ENCODE data around the gene PVALEF. TPM values are rescaled to one million over a fixed set of nuclear protein-coding genes. Genes with fewer than 3 reads are reported as not detected.

The PVALEF gene
- total and polyA plus RNA-seq, 2 experiments from 2014 or later = not detected

DNA sequence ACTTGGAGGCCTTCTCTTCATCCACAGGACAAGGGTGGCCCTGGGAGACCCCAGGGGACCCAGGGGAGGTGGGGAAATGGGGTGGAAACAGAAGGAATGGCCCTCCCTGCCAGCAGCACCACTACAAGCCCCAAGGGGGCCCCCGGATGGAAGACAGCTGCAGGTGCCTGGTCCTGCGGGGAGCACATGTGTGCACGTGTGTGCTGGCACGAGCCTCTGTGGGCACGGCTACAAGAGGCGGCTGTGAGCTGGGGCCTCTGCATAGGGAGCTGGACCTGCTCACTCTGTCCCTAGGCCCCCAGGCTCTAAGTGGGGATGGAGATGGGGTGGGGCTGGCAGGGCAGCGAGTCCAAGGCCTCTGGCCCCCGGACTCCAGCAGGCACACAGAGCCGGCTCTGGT is 13.9 kb downstream of the PVALEF start:
- no peaks in the 10 kb centered on the region for H3K27me3 ChIP-seq (replicated peaks; ENCODE audit: insufficient read depth)
- no peaks in the 10 kb centered on the region for H3F3A ChIP-seq (ENCODE audit: insufficient read depth)
- TF ChIP-seq EZH2 (IDR thresholded peaks at IDR 0.05; ENCODE audit: insufficient read depth, poor library complexity, severe bottlenecking) = no peak
- TF ChIP-seq EZH2phosphoT487 (IDR thresholded peaks at IDR 0.05; ENCODE audit: insufficient read depth, low read depth) = no peak
- H3K27ac ChIP-seq = no peak overlapping the region
- in situ Hi-C loops (cut with MboI) = no loop called here
- H3K4me1 ChIP-seq (ENCODE audit: insufficient read depth) = no peaks in the 10 kb centered on the region
- no peak overlapping the region for H2AFZ ChIP-seq
- H3K79me2 ChIP-seq (ENCODE audit: insufficient read depth) = no peaks in the 10 kb centered on the region
- no peak for DNase-seq
- H3K9me3 ChIP-seq (ENCODE audit: low read depth) = no peaks in the 10 kb centered on the region
- no peak overlapping the region for H3K9ac ChIP-seq
- no peaks in the 10 kb centered on the region for H3K36me3 ChIP-seq (ENCODE audit: low read depth)
- no peak overlapping the region for H3K4me2 ChIP-seq (ENCODE audit: unreplicated experiment)
- no peak overlapping the region for H3K4me3 ChIP-seq
- WGBS, 2 experiments (ENCODE audit: low coverage in 1 of 2, low lambda C conversion rate in 2 of 2, missing lambda C conversion rate in 2 of 2) = 43 to 56% methylated on average over 7 to 9 of the region's 9 CpGs
- H4K20me1 ChIP-seq (ENCODE audit: insufficient read depth) = no peaks in the 10 kb centered on the region
- no peaks in the 10 kb centered on the region for H3K9me2 ChIP-seq (ENCODE audit: insufficient read depth)

DNA sequence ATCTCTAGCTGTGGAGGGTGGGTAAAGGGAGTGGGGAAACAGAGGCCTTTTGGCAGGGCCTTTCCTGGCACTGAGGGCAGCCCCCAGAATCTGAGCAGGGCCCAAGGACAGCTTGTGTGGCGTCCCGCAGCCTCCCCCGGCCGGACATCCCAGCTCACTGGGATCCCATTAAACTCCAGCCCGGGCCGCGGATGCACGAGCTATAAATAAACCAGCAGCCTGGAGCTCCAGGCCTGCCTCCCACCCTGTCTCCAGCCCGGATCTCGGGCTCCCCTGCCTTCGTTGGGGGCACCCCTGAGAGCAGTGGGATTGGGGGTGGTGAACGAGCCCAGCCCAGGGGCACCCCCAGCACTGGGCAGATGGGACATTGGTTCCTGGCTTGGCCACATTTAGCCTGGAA is 14.6 kb downstream of the PVALEF start:
- H3K4me3 ChIP-seq = no peak overlapping the region

DNA sequence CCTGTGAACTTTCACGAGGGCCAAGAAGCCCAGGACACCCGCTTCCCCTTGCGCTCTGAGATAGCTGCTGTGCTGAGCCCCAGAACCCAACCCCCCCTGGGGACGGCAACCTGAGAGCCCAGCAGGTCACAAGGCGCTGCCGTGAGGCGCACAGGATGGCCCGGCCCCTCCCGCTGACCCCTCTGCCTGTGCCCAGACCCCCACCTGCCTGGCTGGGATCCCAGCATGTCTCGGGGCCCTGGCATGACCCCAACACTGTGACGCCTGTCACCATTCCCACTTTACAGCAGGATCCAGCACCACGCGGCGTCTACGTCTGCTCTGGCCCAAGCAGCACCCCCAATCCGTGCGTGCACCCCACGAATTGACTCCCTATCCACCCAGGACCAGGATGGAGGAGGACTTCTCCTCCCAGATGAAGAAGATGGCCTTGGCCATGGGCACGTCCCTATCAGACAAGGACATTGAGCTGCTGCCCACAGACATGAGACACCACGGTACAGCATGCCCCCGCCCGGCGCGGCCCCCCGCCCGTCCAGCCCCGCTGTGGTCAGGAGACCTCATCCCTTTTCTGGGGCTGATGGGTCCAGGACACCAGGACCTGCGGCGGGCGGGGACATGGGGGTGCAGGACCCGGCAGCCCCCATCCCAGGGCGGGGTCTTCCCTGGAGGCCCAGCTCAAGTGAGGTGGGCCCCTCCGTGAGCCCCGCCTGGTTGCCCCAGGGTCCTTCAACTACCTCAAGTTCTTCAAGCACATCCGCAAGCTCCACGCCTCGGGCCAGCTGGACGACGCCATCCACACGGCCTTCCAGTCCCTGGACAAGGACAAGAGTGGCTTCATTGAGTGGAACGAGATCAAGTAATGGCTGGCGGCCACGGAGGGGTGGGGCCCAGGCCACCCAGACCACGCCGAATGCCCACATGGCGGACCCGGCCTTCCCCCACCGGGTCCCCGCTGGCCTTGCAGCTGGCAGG is 15.8 kb downstream of the PVALEF start:
- H2AFZ ChIP-seq = no peak overlapping the region
- H3K27me3 ChIP-seq (replicated peaks; ENCODE audit: insufficient read depth) = no peaks in the 10 kb centered on the region
- no peaks in the 10 kb centered on the region for H4K20me1 ChIP-seq (ENCODE audit: insufficient read depth)
- H3K4me1 ChIP-seq (ENCODE audit: insufficient read depth) = no peaks in the 10 kb centered on the region
- no peaks in the 10 kb centered on the region for H3K36me3 ChIP-seq (ENCODE audit: low read depth)
- in situ Hi-C loops (cut with MboI) = no loop called here
- H3F3A ChIP-seq (ENCODE audit: insufficient read depth) = no peaks in the 10 kb centered on the region
- H3K9ac ChIP-seq = no peak overlapping the region
- H3K27ac ChIP-seq = no peak overlapping the region
- H3K9me3 ChIP-seq (ENCODE audit: low read depth) = no peaks in the 10 kb centered on the region
- WGBS, 2 experiments (ENCODE audit: low coverage in 1 of 2, low lambda C conversion rate in 2 of 2, missing lambda C conversion rate in 2 of 2) = 80 to 88% methylated on average over 34 to 49 of the region's 49 CpGs
- no peak for TF ChIP-seq EZH2phosphoT487 (IDR thresholded peaks at IDR 0.05; ENCODE audit: insufficient read depth, low read depth)
- no peaks in the 10 kb centered on the region for H3K79me2 ChIP-seq (ENCODE audit: insufficient read depth)
- no peak overlapping the region for H3K4me3 ChIP-seq
- no peak for DNase-seq
- H3K4me2 ChIP-seq (ENCODE audit: unreplicated experiment) = no peak overlapping the region
- no peaks in the 10 kb centered on the region for H3K9me2 ChIP-seq (ENCODE audit: insufficient read depth)

More for the DNA sequence above, 14.6 kb downstream of the PVALEF start:
- no peak overlapping the region for H3K27ac ChIP-seq
- H3K9ac ChIP-seq = no peak overlapping the region
- H3K79me2 ChIP-seq (ENCODE audit: insufficient read depth) = no peaks in the 10 kb centered on the region
- H3F3A ChIP-seq (ENCODE audit: insufficient read depth) = no peaks in the 10 kb centered on the region
- H3K9me2 ChIP-seq (ENCODE audit: insufficient read depth) = no peaks in the 10 kb centered on the region
- in situ Hi-C loops (cut with MboI) = no loop called here
- no peaks in the 10 kb centered on the region for H3K4me1 ChIP-seq (ENCODE audit: insufficient read depth)
- no peak overlapping the region for H3K4me2 ChIP-seq (ENCODE audit: unreplicated experiment)
- TF ChIP-seq EZH2phosphoT487 (IDR thresholded peaks at IDR 0.05; ENCODE audit: insufficient read depth, low read depth) = no peak
- H3K36me3 ChIP-seq (ENCODE audit: low read depth) = no peaks in the 10 kb centered on the region
- no peak for DNase-seq
- 66 to 68% methylated on average over 12 of the region's 12 CpGs for WGBS, 2 experiments (ENCODE audit: low coverage in 1 of 2, low lambda C conversion rate in 2 of 2, missing lambda C conversion rate in 2 of 2)
- no peaks in the 10 kb centered on the region for H3K27me3 ChIP-seq (replicated peaks; ENCODE audit: insufficient read depth)
- no peaks in the 10 kb centered on the region for H3K9me3 ChIP-seq (ENCODE audit: low read depth)
- no peak overlapping the region for H2AFZ ChIP-seq
- no peaks in the 10 kb centered on the region for H4K20me1 ChIP-seq (ENCODE audit: insufficient read depth)

DNA sequence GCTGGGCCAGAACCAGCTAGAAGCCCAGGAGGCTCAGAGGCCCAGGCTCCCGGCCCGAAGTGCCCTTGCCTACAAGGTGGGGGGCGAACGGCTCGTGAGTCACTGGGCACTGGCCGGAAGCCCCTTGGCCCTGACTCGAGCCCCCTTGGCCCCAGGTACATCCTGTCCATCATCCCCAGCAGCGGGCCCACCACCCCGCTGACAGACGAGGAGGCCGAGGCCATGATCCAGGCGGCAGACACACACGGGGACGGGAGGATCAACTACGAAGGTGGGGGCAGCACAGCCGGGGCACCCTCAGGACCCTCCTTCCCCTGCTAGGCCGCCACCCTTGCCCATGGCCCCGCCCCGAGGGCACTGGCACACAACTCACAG is 16.5 kb downstream of the PVALEF start:
- no peak for DNase-seq
- in situ Hi-C loops (cut with MboI) = no loop called here
- H3K4me3 ChIP-seq = no peak overlapping the region
- H3K36me3 ChIP-seq (ENCODE audit: low read depth) = no peaks in the 10 kb centered on the region
- H3K9me3 ChIP-seq (ENCODE audit: low read depth) = no peaks in the 10 kb centered on the region
- no peaks in the 10 kb centered on the region for H3K79me2 ChIP-seq (ENCODE audit: insufficient read depth)
- no peak overlapping the region for H2AFZ ChIP-seq
- H3K27ac ChIP-seq = no peak overlapping the region
- no peak overlapping the region for H3K9ac ChIP-seq
- H4K20me1 ChIP-seq (ENCODE audit: insufficient read depth) = no peaks in the 10 kb centered on the region
- no peaks in the 10 kb centered on the region for H3K27me3 ChIP-seq (replicated peaks; ENCODE audit: insufficient read depth)
- 80 to 88% methylated on average over 19 of the region's 19 CpGs for WGBS, 2 experiments (ENCODE audit: low coverage in 1 of 2, low lambda C conversion rate in 2 of 2, missing lambda C conversion rate in 2 of 2)
- H3K9me2 ChIP-seq (ENCODE audit: insufficient read depth) = no peaks in the 10 kb centered on the region
- H3K4me2 ChIP-seq (ENCODE audit: unreplicated experiment) = no peak overlapping the region
- TF ChIP-seq EZH2 (IDR thresholded peaks at IDR 0.05; ENCODE audit: insufficient read depth, poor library complexity, severe bottlenecking) (no peak), EZH2phosphoT487 (IDR thresholded peaks at IDR 0.05; ENCODE audit: insufficient read depth, low read depth) (no peak)
- no peaks in the 10 kb centered on the region for H3K4me1 ChIP-seq (ENCODE audit: insufficient read depth)
- H3F3A ChIP-seq (ENCODE audit: insufficient read depth) = no peaks in the 10 kb centered on the region

All from GM23248 (cell line).